Measurements from ENCODE around the gene GLP1R. TPM values are rescaled to one million over a fixed set of nuclear protein-coding genes. Genes with fewer than 3 reads are reported as not detected.

GLP1R gene
- total RNA-seq, 1 experiment from 2014 or later = not detected

DNA sequence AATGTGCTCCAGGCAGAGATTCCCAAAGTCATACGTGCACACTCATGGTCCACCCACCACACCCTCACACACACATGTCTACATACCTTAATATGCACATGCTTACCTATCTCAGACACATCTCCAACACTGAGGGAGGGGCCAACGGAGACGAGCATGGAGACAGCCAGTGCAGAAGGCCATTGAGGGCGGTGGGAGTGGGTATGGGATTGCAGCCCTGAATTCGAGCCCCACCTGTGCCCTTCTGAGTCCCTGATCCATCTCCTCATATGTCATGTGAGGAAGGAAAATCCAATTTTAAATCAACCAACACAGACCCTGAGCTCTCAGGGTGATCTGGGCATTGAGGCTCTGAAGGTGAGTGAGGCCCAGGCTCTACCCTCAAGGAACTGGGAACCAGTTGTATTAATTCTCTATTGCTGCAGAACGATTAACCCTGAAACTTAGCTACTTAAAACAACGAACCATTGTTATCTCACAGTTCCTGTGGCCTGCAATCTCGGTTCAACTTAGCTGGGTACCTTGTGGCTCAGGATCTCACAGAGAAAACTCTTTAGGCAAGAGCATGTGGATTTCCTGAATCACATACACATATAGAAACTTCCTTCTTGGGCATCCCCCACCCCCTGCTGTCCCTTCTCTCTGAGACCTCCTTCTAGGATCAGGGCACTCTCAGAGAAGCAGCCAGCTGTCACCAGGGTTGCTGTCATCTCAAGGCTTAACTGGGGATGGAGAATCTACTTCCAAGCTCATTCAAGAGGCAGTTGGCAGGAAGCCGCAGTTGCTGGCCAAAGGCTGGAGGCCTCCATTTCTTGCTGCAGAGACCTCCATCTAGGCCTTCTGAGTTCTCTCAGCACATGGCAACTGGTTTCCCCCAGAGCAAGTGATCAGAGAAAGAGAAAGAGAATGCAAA, 28.3 kb downstream of the GLP1R start:
- H3K9ac ChIP-seq (ENCODE audit: low read length) = no peak overlapping the region
- ChIA-PET RAD21 (ENCODE audit: low non-redundant PET in 1 of 2, low total read pairs in 2 of 2, uncharacterized antibody in 2 of 2, unreplicated experiment in 2 of 2) (no interaction called here), POLR2A (no interaction called here), CTCF (no interaction called here)
- H3K4me3 ChIP-seq (replicated peaks in 1 of 2; ENCODE audit: low read depth in 1 of 2, low read length in 2 of 2) = no peak overlapping the region
- no peak for TF ChIP-seq ZFX (IDR thresholded peaks at IDR 0.05)
- no peak for TF ChIP-seq CBX3 (IDR thresholded peaks at IDR 0.05; ENCODE audit: low read depth)
- TF ChIP-seq, protein P1, sequence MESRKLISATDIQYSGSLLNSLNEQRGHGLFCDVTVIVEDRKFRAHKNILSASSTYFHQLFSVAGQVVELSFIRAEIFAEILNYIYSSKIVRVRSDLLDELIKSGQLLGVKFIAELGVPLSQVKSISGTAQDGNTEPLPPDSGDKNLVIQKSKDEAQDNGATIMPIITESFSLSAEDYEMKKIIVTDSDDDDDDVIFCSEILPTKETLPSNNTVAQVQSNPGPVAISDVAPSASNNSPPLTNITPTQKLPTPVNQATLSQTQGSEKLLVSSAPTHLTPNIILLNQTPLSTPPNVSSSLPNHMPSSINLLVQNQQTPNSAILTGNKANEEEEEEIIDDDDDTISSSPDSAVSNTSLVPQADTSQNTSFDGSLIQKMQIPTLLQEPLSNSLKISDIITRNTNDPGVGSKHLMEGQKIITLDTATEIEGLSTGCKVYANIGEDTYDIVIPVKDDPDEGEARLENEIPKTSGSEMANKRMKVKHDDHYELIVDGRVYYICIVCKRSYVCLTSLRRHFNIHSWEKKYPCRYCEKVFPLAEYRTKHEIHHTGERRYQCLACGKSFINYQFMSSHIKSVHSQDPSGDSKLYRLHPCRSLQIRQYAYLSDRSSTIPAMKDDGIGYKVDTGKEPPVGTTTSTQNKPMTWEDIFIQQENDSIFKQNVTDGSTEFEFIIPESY (IDR thresholded peaks at IDR 0.05; ENCODE audit: extremely low read depth, insufficient replicate concordance, low read length) = no peak
- TF ChIP-seq JUND (IDR thresholded peaks at IDR 0.05) = no peak
- TF ChIP-seq YY1 (IDR thresholded peaks at IDR 0.05; ENCODE audit: extremely low read depth, insufficient replicate concordance, low read depth, low read length) = no peak
- TF ChIP-seq SIN3A (IDR thresholded peaks at IDR 0.05; ENCODE audit: low read depth) = no peak
- TF ChIP-seq EZH2 (IDR thresholded peaks at IDR 0.05) = no peak
- no peak for TF ChIP-seq RAD21 (IDR thresholded peaks at IDR 0.05; ENCODE audit: low read depth)
- TF ChIP-seq TCF7L2 (IDR thresholded peaks at IDR 0.05; ENCODE audit: borderline replicate concordance, extremely low read depth, insufficient read depth, insufficient read length) = no peak
- TF ChIP-seq ELF1 (IDR thresholded peaks at IDR 0.05; ENCODE audit: borderline replicate concordance, low read depth) = no peak
- TF ChIP-seq FOSL1 (IDR thresholded peaks at IDR 0.05; ENCODE audit: low read depth) = no peak
- TF ChIP-seq SRF (IDR thresholded peaks at IDR 0.05; ENCODE audit: low read depth) = no peak
- TF ChIP-seq CEBPB (IDR thresholded peaks at IDR 0.05; ENCODE audit: low read depth) = no peak
- DNase-seq (ENCODE audit: low read depth, low spot score) (no peak), ATAC-seq (no peak)
- no peaks in the 10 kb centered on the region for H3K9me3 ChIP-seq (ENCODE audit: control insufficient read depth in 1 of 2, insufficient read depth in 1 of 2, low read depth in 1 of 2, low read length in 2 of 2)
- no peaks in the 10 kb centered on the region for H3K79me2 ChIP-seq (ENCODE audit: insufficient read depth, low read length)
- no peak overlapping the region for H2AFZ ChIP-seq (ENCODE audit: low read depth, low read length, poor library complexity, severe bottlenecking)
- H3K27me3 ChIP-seq (ENCODE audit: insufficient read depth, low read length) = peaks cover 7% of the 10 kb centered on the region; the same call in 1 of the 2 replicates
- intact Hi-C loops (cut with micrococcal nuclease) = no loop called here
- no TSS peak for BruUV-seq (replicated peaks)
- H4K20me1 ChIP-seq (ENCODE audit: insufficient read depth) = no peaks in the 10 kb centered on the region; the same call in 1 of the 2 replicates
- no peak overlapping the region for H3K4me2 ChIP-seq (ENCODE audit: low read length)
- no peak overlapping the region for H3K27ac ChIP-seq (ENCODE audit: low read depth, low read length)
- H3K9me2 ChIP-seq (ENCODE audit: insufficient read depth) = no peaks in the 10 kb centered on the region
- H3K4me1 ChIP-seq (ENCODE audit: control insufficient read depth in 1 of 2, insufficient read depth in 2 of 2, low read length in 2 of 2) = no peaks in the 10 kb centered on the region
- H3K36me3 ChIP-seq (ENCODE audit: control insufficient read depth in 1 of 2, insufficient read depth in 2 of 2, low read length in 2 of 2) = no peaks in the 10 kb centered on the region
